Esophagus squamous epithelium (tissue), 4 donors: ENCODE results near the gene IFI27L1.

ENCODE experiments used
- CTCF ChIP-seq, 6 experiments: fragments of 450-650 bp in 4 of 6; fragments of 200-600 bp in 2 of 6; sonication (generic) in 2 of 6; IDR thresholded peaks; one replicate each; pipeline ENCODE4 v1.5.1; 2016 to 2019; ENCODE audit warnings: antibody characterized with exemption in 6 of 6, mild to moderate bottlenecking in 4 of 6, moderate library complexity in 4 of 6
- POLR2A ChIP-seq, 4 donors: fragments of 450-650 bp; IDR thresholded peaks; one replicate each; pipeline ENCODE4 v1.6.1; 2017; ENCODE audit warnings: antibody characterized with exemption in 4 of 4, mild to moderate bottlenecking in 4 of 4, moderate library complexity in 3 of 4

DNA sequence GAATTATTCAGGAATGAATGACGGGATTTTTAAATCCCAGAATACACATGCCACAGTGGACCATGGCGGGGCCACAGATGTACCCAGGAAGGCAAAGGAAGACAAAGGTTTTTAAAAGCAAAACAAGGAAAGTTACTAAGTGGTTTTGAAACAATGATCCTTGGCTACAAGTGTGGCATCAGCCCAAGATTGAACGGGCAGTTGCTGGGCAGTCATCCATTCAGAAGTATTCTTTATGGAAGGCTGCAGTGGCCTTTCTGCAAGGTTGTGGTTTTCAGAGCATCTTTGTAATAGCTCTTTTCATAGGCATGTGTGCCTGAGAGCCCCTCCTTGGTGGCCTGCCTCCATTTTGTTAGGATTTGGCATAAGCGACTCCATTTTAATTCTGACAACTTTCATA lies 16.0 kb downstream of the IFI27L1 start:
- no peak for TF ChIP-seq POLR2A (IDR thresholded peaks at IDR 0.05)
- no peak for TF ChIP-seq CTCF (IDR thresholded peaks at IDR 0.05)
